HG03575 (cell line): Measurements from ENCODE around the gene BAHCC1.
"Not testable (repeated sequence)": the region's sequence is repeated elsewhere in the genome, so short reads cannot be mapped to it uniquely, and the experiment has no call there.

Source experiments
- ATAC-seq: cut with Tn5 transposase; IDR thresholded peaks from one replicate; pipeline ENCODE4 v1.9.1; 2021; ENCODE audit not compliant: unreplicated experiment, insufficient number of reproducible peaks, low FRiP score; ENCODE audit errors: extremely low read depth

Gene BAHCC1

GRCh38 chr17:81394921-81395599, at the start of gene BAHCC1:
Gene BAHCC1 (plus strand): TSS chr17:81395457. CDS start chr17:81399740, 4,283 bp downstream.
- no peak for ATAC-seq

GRCh38 chr17:81346090-81346907, 49.0 kb upstream of the BAHCC1 start:
- no peak for ATAC-seq

- ATAC-seq, result no peak
These were observed 48.3 kb upstream of the BAHCC1 start for GRCh38 chr17:81346908-81347349.

- ATAC-seq, result no peak
These were observed 47.8 kb upstream of the BAHCC1 start for GRCh38 chr17:81347437-81347836.

DNA sequence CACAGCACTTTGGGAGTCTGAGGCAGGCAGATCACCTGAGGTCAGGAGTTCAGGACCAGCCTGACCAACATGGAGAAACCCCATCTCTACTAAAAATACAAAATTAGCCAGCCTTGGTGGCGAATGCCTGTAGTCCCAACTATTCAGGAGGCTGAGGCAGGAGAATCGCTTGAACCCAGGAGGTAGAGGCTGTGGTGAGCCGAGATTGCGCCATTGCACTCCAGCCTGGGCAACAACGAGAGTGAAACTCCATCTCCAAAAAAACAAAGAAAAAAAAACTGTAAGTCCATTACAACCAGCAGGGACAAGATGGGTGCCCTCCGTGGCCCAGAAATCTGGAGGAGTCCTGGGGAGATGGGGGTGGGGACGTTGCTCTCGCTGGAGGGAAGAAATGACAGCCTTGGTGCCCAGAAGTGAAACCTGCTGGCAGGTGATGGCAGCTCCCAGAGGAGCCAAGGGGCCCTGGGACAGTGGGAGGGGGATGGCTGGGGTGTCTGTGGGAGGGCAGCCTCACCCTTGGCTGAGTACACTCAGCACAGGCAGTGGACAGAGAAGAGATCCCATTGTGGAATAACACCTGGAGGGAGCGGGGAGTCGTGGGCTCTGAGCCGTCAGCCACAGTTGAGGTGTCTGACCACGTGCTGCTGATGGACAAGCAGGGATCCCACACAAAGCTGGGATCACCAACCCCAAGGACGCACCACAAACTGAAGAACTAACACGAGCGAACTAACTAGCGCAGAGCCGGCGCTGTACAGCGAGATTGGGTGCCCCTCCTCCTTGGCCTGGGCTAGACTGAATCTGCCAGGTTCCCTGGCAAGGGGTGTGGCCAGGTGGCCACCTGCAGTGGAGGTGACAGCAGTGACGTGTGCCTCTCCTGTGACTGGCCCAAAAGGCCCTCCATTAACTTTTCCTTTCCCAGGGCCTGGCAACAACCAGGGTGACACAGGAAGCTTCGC, 46.9 kb upstream of the BAHCC1 start:
- no peak for ATAC-seq

GRCh38 chr17:81349397-81350319, 45.6 kb upstream of the BAHCC1 start:
- no peak for ATAC-seq

DNA sequence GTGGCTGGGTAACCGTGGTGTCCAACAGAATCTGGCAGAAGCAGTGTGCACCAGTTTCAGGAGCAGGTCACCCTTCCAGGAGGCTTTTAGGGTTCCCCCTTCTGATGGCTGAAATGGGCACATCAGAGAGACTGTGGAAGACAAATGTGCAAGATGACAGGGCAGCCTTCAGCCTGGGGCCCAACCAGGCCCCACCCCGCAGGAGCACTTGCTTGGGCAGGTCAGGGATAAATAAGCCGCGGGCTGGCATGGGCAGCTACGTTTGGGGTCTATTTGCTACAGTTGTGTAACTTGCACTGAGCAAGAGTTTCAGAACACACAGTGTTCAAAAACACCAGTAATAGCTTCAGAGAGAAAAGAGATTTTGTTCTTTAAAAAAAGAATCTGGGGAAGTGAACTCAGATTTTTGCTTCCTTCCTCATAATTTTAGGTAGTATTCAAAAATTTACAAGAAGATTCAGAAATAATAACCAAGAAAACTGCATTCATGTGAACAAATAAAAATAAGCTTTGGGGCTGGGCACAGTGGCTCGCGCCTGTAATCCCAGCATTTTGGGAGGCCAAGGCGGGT, 44.9 kb upstream of the BAHCC1 start:
- ATAC-seq, result no peak

DNA sequence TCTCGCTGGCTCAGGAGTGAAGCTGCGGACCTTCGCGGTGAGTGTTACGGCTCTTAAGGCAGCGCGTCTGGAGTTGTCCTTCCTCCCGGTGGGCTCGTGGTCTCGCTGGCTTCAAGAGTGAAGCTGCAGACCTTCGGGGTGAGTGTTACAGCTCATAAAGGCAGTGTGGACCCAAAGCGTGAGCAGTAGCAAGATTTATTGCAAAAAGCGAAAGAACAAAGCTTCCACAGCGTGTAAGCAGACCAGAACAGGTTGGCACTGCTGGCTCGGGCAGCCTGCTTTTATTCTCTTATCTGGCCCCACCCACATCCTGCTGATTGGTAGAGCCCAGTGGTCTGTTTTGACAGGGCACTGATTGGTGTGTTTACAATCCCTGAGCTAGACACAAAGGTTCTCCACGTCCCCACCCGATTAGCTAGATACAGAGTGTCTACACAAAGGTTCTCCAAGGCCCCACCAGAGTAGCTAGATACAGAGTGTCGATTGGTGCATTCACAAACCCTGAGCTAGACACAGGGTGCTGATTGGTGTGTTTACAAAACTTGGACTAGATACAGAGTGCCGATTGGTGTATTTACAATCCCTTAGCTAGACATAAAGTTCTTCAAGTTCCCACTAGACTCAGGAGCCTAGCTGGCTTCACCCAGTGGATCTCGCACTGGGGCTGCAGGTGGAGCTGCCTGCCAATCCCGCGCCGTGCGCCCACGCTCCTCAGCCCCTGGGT, 43.8 kb upstream of the BAHCC1 start:
- not testable (repeated sequence) for ATAC-seq

- ATAC-seq, result not testable (repeated sequence)
These were observed 43.2 kb upstream of the BAHCC1 start for GRCh38 chr17:81352056-81352455.

DNA sequence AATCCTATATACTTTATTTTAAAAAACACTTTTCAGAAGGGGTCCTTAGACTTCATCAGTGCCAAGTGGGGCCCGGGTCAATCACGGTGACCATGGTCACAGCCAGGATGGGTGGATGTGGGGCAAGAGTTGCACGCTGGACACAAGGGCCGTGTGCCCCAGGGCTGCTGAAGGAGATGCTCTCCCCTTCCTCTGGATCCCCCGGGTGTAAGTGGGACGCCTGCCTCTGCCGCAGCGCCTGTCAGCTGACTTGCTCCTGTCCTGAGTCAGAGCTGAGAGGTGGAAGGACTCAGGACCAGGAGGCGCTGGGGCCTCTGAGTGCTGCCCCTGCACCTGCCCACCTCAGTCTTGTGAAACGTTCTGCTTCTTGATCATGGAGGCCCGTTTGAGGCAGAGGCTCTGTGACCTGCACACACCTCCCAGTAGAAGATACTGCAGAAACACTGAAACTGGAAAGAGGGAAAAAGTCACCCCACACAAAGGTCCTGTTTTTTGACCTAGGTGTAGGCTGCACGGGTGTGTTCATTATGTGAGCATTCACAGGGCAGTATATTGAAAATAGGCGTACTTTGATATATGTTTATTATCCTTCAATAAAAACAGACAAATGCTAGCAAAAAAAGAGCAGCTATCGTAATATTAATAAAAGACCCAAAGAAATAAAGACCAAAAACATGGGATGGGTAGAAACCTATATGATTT, 40.9 kb upstream of the BAHCC1 start:
- no peak for ATAC-seq

DNA sequence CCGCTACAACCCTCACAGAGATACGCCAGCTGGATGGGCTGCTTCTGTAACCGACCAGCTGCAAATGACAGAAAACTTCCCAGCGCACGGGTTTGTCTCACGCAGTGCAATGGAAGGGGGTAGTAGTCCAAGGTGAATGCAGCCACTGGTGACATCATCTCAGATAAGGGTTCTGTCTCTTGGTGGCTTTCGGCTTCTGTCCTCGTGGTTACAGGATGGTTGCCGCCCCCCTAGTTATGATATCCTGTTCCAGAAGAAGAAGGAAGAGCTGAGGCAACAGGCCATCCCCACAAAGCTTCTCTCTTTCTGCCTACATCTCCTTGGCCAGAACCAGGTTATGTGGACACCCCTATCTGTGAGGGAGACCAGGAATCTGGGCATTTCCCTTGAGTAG, 40.3 kb upstream of the BAHCC1 start:
- ATAC-seq, result no peak

GRCh38 chr17:81359218-81359617, 36.0 kb upstream of the BAHCC1 start:
- no peak for ATAC-seq

- not testable (repeated sequence) for ATAC-seq
These were observed 33.3 kb upstream of the BAHCC1 start for GRCh38 chr17:81362001-81362400.

DNA sequence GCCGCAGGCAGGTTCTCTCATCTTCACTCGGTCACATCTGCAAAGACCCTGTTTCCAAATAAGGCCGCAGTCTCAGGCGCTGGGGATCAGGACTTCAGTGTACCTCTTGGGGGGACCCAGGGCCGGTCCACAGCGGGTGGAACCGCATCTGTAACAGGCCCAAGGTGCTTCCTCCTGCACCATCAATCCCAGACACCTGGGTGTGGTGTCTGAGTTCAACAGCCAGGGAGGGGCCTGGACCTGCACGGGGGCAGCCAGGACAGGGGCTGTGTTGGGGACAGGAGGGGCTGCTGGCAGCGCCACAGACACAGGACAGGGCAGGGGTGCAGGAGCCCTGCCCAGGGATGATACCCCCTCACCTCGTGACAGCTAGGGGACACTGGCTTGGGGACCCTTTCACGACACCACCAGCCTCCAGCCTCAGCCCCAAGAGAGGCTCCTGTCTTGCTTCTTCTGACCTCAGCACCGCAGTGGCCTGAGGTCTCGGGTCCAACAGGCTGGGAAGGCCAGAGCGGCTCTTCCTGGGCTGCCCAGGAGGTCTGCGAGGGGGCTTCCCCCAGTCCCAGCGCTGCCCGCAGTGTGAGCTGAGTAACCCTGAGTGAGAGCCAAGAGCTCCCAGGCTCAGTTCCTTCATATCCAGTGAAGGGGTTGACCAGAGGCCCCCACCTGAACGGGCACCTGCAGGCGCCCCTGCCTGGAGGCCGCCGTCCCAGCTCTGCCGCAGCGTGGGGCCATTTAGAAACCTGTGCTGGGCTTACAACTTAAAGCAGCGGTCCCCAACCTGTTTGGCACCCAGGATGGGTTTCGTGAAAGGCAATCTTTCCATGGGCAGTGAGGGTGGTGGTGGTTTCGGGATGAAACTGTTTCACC, 30.7 kb upstream of the BAHCC1 start:
- no peak for ATAC-seq

GRCh38 chr17:81365148-81365600, 30.1 kb upstream of the BAHCC1 start:
- no peak for ATAC-seq
